GM12873 (cell line): ENCODE measurements around the gene FAM186B.
"Not testable (repeated sequence)": the region's sequence is repeated elsewhere in the genome, so short reads cannot be mapped to it uniquely, and the experiment has no call there.

ENCODE experiments used
- CTCF ChIP-seq: IDR thresholded peaks from 2 replicates; pipeline ENCODE4 v1.5.1; 2012; ENCODE audit warnings: low read depth, mild to moderate bottlenecking, moderate library complexity, low read length, control low read depth; ENCODE audit not compliant: insufficient read depth; ENCODE audit errors: missing control alignments

Gene FAM186B

GRCh38 chr12:49605539-49605938, at the start of gene FAM186B:
Gene FAM186B, minus strand, starts transcription at chr12:49605639. Its CDS starts 162 bp downstream, at chr12:49605477.
- TF ChIP-seq CTCF = not testable (repeated sequence)

GRCh38 chr12:49654715-49655114, 49.3 kb upstream of the FAM186B start:
- no peak for TF ChIP-seq CTCF

GRCh38 chr12:49652921-49653520, 47.6 kb upstream of the FAM186B start:
- TF ChIP-seq CTCF = no peak

GRCh38 chr12:49651855-49652254, 46.4 kb upstream of the FAM186B start:
- TF ChIP-seq CTCF = no peak

- TF ChIP-seq CTCF = no peak
Measured at GRCh38 chr12:49649892-49650291, 44.5 kb upstream of the FAM186B start.

GRCh38 chr12:49649445-49649844, 44.0 kb upstream of the FAM186B start:
- no peak for TF ChIP-seq CTCF

- no peak for TF ChIP-seq CTCF
Measured at GRCh38 chr12:49648712-49649003, 43.2 kb upstream of the FAM186B start.
